OCI-LY1 (cell line): Measurements from ENCODE around the gene ST6GALNAC4.

Experiments
- H2AFZ ChIP-seq: fragments of 200-600 bp; sonication (generic), shearing (Covaris generic); 2 replicates; pipeline ENCODE4 v1.6.0; 2014; ENCODE audit warnings: antibody characterized with exemption, mild to moderate bottlenecking, low read length
- H3F3A ChIP-seq: fragments of 200-600 bp; sonication (generic), shearing (Covaris generic); 2 replicates; pipeline ENCODE4 v1.6.0; 2014; ENCODE audit warnings: mild to moderate bottlenecking, antibody characterized with exemption, low read length, moderate library complexity; ENCODE audit not compliant: insufficient read depth
- H3K27ac ChIP-seq: fragments of 200-600 bp; sonication (generic); 2 replicates; pipeline ENCODE4 v1.5.1; 2014; ENCODE audit warnings: low read length, mixed run types, mild to moderate bottlenecking, low read depth; ENCODE audit not compliant: poor library complexity, severe bottlenecking
- H3K27me3 ChIP-seq: fragments of 200-600 bp; sonication (generic); 2 replicates; pipeline ENCODE4 v1.6.0; 2014; ENCODE audit warnings: antibody characterized with exemption, mild to moderate bottlenecking, low read length, moderate library complexity; ENCODE audit not compliant: insufficient read depth
- H3K36me3 ChIP-seq: fragments of 200-600 bp; sonication (generic); 2 replicates; pipeline ENCODE4 v1.6.1; 2014; ENCODE audit warnings: mild to moderate bottlenecking, antibody characterized with exemption, low read length, moderate library complexity, mixed read lengths; ENCODE audit not compliant: insufficient read depth
- H3K4me1 ChIP-seq: fragments of 200-600 bp; sonication (generic); 2 replicates; pipeline ENCODE4 v1.5.1; 2014; ENCODE audit warnings: mild to moderate bottlenecking, low read length, moderate library complexity; ENCODE audit not compliant: insufficient read depth, severe bottlenecking
- H3K4me2 ChIP-seq: fragments of 200-600 bp; sonication (generic), shearing (Covaris generic); 2 replicates; pipeline ENCODE4 v1.6.1; 2014; ENCODE audit warnings: low read length
- H3K4me3 ChIP-seq: fragments of 200-600 bp; sonication (generic); 2 replicates; pipeline ENCODE4 v1.5.1; 2014; ENCODE audit warnings: low read length, low read depth, mild to moderate bottlenecking, mixed read lengths; ENCODE audit not compliant: poor library complexity, severe bottlenecking
- H3K79me2 ChIP-seq: fragments of 200-600 bp; shearing (Covaris generic); 2 replicates; pipeline ENCODE4 v1.6.1; 2016; ENCODE audit warnings: mixed run types, low read length, mixed read lengths; ENCODE audit not compliant: insufficient read depth
- H3K9ac ChIP-seq: fragments of 200-600 bp; sonication (generic), shearing (Covaris generic); 2 replicates; pipeline ENCODE4 v1.6.1; 2014; ENCODE audit warnings: mild to moderate bottlenecking, low read length, mixed read lengths
- H3K9me2 ChIP-seq: fragments of 200-600 bp; sonication (generic), shearing (Covaris generic); 2 replicates; pipeline ENCODE4 v1.6.1; 2014; ENCODE audit warnings: low read depth, mild to moderate bottlenecking, low read length, mixed read lengths
- H3K9me3 ChIP-seq: fragments of 200-600 bp; shearing (Covaris generic); 2 replicates; pipeline ENCODE4 v1.6.1; 2014; ENCODE audit warnings: low read length, mixed read lengths
- H4K20me1 ChIP-seq: fragments of 200-600 bp; sonication (generic), shearing (Covaris generic); 2 replicates; pipeline ENCODE4 v1.6.0; 2016; ENCODE audit warnings: mild to moderate bottlenecking, low read length; ENCODE audit not compliant: insufficient read depth
- EZH2 ChIP-seq: fragments of 200-600 bp; sonication (generic), shearing (Covaris generic); IDR thresholded peaks from 2 replicates; pipeline ENCODE4 v1.8.0; 2017; ENCODE audit warnings: borderline replicate concordance, mixed run types, mild to moderate bottlenecking, antibody characterized with exemption, low read length, moderate library complexity, mixed read lengths
- TF ChIP-seq, protein P1 (sequence below): fragments of 200-600 bp; sonication (generic), shearing (Covaris generic); IDR thresholded peaks from 2 replicates; pipeline ENCODE4 v1.5.1; 2017; ENCODE audit warnings: mild to moderate bottlenecking, antibody characterized with exemption, low read length, moderate library complexity, mixed read lengths

Gene ST6GALNAC4

DNA sequence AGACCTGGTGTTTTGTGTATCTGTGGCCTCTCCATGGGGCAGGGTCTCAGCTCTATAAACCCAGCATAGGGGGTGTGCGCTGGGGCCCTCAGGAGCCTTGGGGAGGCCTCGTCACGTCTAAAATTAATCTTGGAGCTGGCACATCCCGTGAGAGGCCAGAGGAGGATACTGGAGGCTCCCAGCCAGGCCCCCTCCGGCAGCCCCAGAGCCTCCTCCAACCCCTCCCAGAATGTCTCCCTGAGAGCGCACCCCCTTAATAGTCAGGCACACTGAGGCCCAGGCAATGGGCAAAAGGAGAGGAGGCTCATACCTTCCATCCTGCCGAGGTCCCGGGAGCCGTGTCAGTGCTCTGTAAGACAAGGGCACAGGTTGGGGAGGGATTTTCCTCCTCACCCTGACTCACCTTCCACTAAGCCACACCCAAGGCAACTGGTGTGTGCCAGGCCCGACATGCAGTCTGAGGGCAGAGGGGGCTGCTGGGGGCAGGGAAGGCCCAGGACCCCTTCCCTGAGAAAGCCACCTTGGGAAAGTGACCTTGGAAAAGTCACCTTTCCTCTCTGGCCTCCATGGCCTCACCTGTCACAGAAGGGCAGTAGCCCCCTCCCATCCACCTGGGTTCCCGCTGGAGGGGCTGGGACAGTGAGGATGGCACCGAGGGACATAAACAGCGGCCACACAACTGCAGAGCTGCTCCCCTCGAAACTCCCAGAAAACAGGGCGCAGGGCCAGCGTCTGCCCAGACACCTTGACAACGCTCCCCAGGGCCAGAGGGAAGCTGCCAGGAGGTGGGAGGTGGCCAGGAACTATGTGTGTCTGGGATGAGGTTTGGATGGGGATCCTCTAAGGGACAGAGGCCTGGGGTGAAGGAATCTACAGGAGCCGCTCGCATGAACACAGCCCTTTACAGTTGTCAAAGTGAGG, 42.3 kb downstream of the ST6GALNAC4 start:
- no peaks in the 10 kb centered on the region for H3K9me2 ChIP-seq
- no peaks in the 10 kb centered on the region for H3F3A ChIP-seq
- no peaks in the 10 kb centered on the region for H4K20me1 ChIP-seq
- no peak overlapping the region for H3K9ac ChIP-seq
- H3K9me3 ChIP-seq, result no peaks in the 10 kb centered on the region
- peaks cover 17% of the 10 kb centered on the region; the same call in 1 of the 2 replicates for H3K27me3 ChIP-seq
- H3K4me2 ChIP-seq, result no peak overlapping the region
- H3K27ac ChIP-seq, result no peak overlapping the region
- TF ChIP-seq, protein P1, sequence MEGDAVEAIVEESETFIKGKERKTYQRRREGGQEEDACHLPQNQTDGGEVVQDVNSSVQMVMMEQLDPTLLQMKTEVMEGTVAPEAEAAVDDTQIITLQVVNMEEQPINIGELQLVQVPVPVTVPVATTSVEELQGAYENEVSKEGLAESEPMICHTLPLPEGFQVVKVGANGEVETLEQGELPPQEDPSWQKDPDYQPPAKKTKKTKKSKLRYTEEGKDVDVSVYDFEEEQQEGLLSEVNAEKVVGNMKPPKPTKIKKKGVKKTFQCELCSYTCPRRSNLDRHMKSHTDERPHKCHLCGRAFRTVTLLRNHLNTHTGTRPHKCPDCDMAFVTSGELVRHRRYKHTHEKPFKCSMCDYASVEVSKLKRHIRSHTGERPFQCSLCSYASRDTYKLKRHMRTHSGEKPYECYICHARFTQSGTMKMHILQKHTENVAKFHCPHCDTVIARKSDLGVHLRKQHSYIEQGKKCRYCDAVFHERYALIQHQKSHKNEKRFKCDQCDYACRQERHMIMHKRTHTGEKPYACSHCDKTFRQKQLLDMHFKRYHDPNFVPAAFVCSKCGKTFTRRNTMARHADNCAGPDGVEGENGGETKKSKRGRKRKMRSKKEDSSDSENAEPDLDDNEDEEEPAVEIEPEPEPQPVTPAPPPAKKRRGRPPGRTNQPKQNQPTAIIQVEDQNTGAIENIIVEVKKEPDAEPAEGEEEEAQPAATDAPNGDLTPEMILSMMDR, result no peak
- TF ChIP-seq EZH2, result no peak
- H3K4me1 ChIP-seq, result no peaks in the 10 kb centered on the region
- no peak overlapping the region for H3K4me3 ChIP-seq
- H3K36me3 ChIP-seq, result no peaks in the 10 kb centered on the region
- H3K79me2 ChIP-seq, result no peaks in the 10 kb centered on the region
- no peak overlapping the region for H2AFZ ChIP-seq

- Histone ChIP-seq H3K9ac (no peak overlapping the region), H3K36me3 (no peaks in the 10 kb centered on the region), H3K4me1 (no peaks in the 10 kb centered on the region), H2AFZ (no peak overlapping the region), H4K20me1 (no peaks in the 10 kb centered on the region), H3K9me3 (no peaks in the 10 kb centered on the region), H3K27me3 (peaks cover 17% of the 10 kb centered on the region; the same call in 1 of the 2 replicates), H3K27ac (no peak overlapping the region), H3K4me3 (no peak overlapping the region), H3K4me2 (no peak overlapping the region), H3K79me2 (no peaks in the 10 kb centered on the region), H3F3A (no peaks in the 10 kb centered on the region), H3K9me2 (no peaks in the 10 kb centered on the region)
- no peak for TF ChIP-seq EZH2
- TF ChIP-seq, protein P1, result no peak
These were observed 43.0 kb downstream of the ST6GALNAC4 start for GRCh38 chr9:127873886-127874285.

DNA sequence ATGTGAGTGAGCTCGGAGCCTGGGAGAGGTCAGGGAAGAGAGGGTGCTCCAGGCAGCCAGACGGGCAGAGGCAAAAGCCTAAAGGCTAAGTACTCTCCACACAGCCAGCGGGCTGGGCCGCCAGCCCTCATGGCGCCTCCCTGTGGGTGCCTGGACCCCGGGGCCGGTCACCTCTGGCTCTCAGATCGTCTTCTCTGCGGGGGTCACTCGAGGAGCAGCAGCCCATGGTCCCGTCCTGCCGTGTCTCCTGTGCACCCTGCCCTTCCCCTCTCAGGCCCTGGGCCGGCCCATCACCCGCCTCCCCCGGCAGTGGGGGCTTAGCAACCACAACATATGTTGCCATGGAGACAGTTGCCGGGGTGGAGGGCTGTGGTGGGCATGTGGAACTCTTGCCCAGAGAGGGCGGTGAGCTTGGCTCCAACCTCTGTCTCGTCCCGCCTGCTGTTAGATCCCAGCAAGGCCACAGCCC, 43.6 kb downstream of the ST6GALNAC4 start:
- Histone ChIP-seq H4K20me1 (no peaks in the 10 kb centered on the region), H2AFZ (no peak overlapping the region), H3K27ac (no peak overlapping the region), H3K4me2 (no peak overlapping the region), H3K79me2 (no peaks in the 10 kb centered on the region), H3K9ac (no peak overlapping the region), H3K9me3 (no peaks in the 10 kb centered on the region), H3K27me3 (peaks cover 17% of the 10 kb centered on the region; the same call in 1 of the 2 replicates), H3K4me3 (no peak overlapping the region), H3K36me3 (no peaks in the 10 kb centered on the region), H3K9me2 (no peaks in the 10 kb centered on the region), H3F3A (no peaks in the 10 kb centered on the region), H3K4me1 (no peaks in the 10 kb centered on the region)
- TF ChIP-seq, protein P1, result no peak
- TF ChIP-seq EZH2, result no peak
